ENCODE measurements around the gene SYNDIG1. TPM values are rescaled to one million over a fixed set of nuclear protein-coding genes. Genes with fewer than 3 reads are reported as not detected.

SYNDIG1 gene
- polyA plus RNA-seq, 4 donors, result 0.90 to 2.0 (median 1.9) TPM; not detected in 1

GRCh38 chr20:24704899-24705298 lies 235.5 kb downstream of the SYNDIG1 start:
- H3K4me1 ChIP-seq (ENCODE audit: control insufficient read depth in 3 of 3, insufficient read depth in 2 of 3, low read depth in 1 of 3, low read length in 2 of 3), result no peaks in the 10 kb centered on the region
- 77 to 90% (median 83%) methylated on average over 3 of the region's 3 CpGs for WGBS, 3 donors
- H3K4me3 ChIP-seq (ENCODE audit: low read depth in 1 of 3, low read length in 3 of 3), result no peak overlapping the region
- no peaks in the 10 kb centered on the region for H3K9me3 ChIP-seq (ENCODE audit: control insufficient read depth in 2 of 2, insufficient read depth in 1 of 2, low read depth in 1 of 2, low read length in 1 of 2)
- no peak overlapping the region for H3K27ac ChIP-seq (ENCODE audit: low read depth in 1 of 3, low read length in 2 of 3)
- FAIRE-seq (no peak), DNase-seq (no peak)
- no peaks in the 10 kb centered on the region for H3K36me3 ChIP-seq (ENCODE audit: control insufficient read depth in 3 of 3, insufficient read depth in 2 of 3, low read depth in 1 of 3, low read length in 3 of 3)
- H3K27me3 ChIP-seq (ENCODE audit: control insufficient read depth in 3 of 3, insufficient read depth in 3 of 3, low read length in 3 of 3), result no peaks in the 10 kb centered on the region

GRCh38 chr20:24705486-24705885 lies 236.1 kb downstream of the SYNDIG1 start:
- Histone ChIP-seq H3K9me3 (ENCODE audit: control insufficient read depth in 2 of 2, insufficient read depth in 1 of 2, low read depth in 1 of 2, low read length in 1 of 2) (no peaks in the 10 kb centered on the region), H3K4me3 (ENCODE audit: low read depth in 1 of 3, low read length in 3 of 3) (no peak overlapping the region), H3K27ac (ENCODE audit: low read depth in 1 of 3, low read length in 2 of 3) (no peak overlapping the region), H3K36me3 (ENCODE audit: control insufficient read depth in 3 of 3, insufficient read depth in 2 of 3, low read depth in 1 of 3, low read length in 3 of 3) (no peaks in the 10 kb centered on the region), H3K4me1 (ENCODE audit: control insufficient read depth in 3 of 3, insufficient read depth in 2 of 3, low read depth in 1 of 3, low read length in 2 of 3) (no peaks in the 10 kb centered on the region), H3K27me3 (ENCODE audit: control insufficient read depth in 3 of 3, insufficient read depth in 3 of 3, low read length in 3 of 3) (no peaks in the 10 kb centered on the region)
- DNase-seq (no peak), FAIRE-seq (no peak)
- 74 to 93% (median 92%) methylated on average over 4 of the region's 4 CpGs for WGBS, 3 donors

GRCh38 chr20:24708411-24709295 lies 239.2 kb downstream of the SYNDIG1 start:
- Histone ChIP-seq H3K4me1 (ENCODE audit: control insufficient read depth in 3 of 3, insufficient read depth in 2 of 3, low read depth in 1 of 3, low read length in 2 of 3) (no peaks in the 10 kb centered on the region), H3K4me3 (ENCODE audit: low read depth in 1 of 3, low read length in 3 of 3) (no peak overlapping the region), H3K9me3 (ENCODE audit: control insufficient read depth in 2 of 2, insufficient read depth in 1 of 2, low read depth in 1 of 2, low read length in 1 of 2) (no peaks in the 10 kb centered on the region), H3K27me3 (ENCODE audit: control insufficient read depth in 3 of 3, insufficient read depth in 3 of 3, low read length in 3 of 3) (no peaks in the 10 kb centered on the region), H3K27ac (ENCODE audit: low read depth in 1 of 3, low read length in 2 of 3) (no peak overlapping the region), H3K36me3 (ENCODE audit: control insufficient read depth in 3 of 3, insufficient read depth in 2 of 3, low read depth in 1 of 3, low read length in 3 of 3) (no peaks in the 10 kb centered on the region)
- DNase-seq (peak in 1 of 2 donors; percentile 26), FAIRE-seq (no peak)
- 59 to 73% (median 71%) methylated on average over 8 of the region's 8 CpGs for WGBS, 3 donors

All from small intestine (tissue), 7 donors.